Activated naive CD4-positive, alpha-beta T cell treated with anti-CD3 and anti-CD28 coated beads, Interleukin-2, amount 50 U/mL, for 72 hours (primary cell): ENCODE data around the gene AGAP1. TPM values are rescaled to one million over a fixed set of nuclear protein-coding genes. Genes with fewer than 3 reads are reported as not detected.

Experiments
- ATAC-seq, 2 donors: fragments of 150-1000 bp; cut with Tn5 transposase; 2 replicates each; pipeline ENCODE4 v1.10.0; 2021; ENCODE audit warnings: mild to moderate bottlenecking in 2 of 2, moderate library complexity in 2 of 2
- DNase-seq, 2 donors: peaks; one replicate each; pipeline ENCODE4 v3.0.0; 2021 to 2022; ENCODE audit warnings: low spot score in 2 of 2
- H3K27ac Mint-ChIP-seq, 2 donors: one replicate each; pipeline ENCODE4 v1.8.0; 2022; ENCODE audit warnings: mild to moderate bottlenecking in 2 of 2, mixed read lengths in 2 of 2
- H3K36me3 Mint-ChIP-seq, 2 donors: one replicate each; pipeline ENCODE4 v1.8.0; 2022; ENCODE audit warnings: mixed read lengths in 2 of 2
- H3K9me3 Mint-ChIP-seq, 2 donors: one replicate each; pipeline ENCODE4 v1.8.0; 2022; ENCODE audit warnings: mixed read lengths in 2 of 2
- total RNA-seq, 2 donors: library from RNA; stranded (reverse); gene quantifications; one replicate each; pipeline ENCODE4 v1.2.3, GENCODE V29; 2022

Gene AGAP1
- total RNA-seq, 2 donors from 2014 or later = 0.48 to 7.2 TPM

- H3K27ac Mint-ChIP-seq = no peak overlapping the region
- H3K9me3 Mint-ChIP-seq = no peaks in the 10 kb centered on the region
- DNase-seq = no peak
- H3K36me3 Mint-ChIP-seq = no peaks in the 10 kb centered on the region
- no peak for ATAC-seq
Measured at GRCh38 chr2:235670974-235671787, 177.3 kb downstream of the AGAP1 start.

DNA sequence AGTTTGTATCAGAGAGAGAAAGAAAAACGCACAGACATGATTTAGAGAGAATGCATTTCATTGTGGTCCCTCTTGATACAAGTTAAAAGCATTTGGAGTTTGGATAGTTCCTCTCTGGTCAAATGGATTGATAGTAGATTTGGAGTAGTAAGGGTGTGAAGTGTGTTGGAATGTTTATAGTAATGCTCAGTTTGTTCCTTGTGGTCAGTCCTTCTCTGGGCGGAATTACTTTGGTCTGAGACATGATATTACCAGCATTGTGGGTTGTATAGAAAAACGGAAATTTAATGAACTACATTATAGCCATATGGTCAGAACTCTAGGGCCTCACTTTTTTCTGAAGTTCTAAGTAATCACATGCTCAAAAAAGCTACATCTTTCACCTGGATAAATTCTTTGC is 178.9 kb downstream of the AGAP1 start:
- H3K36me3 Mint-ChIP-seq = no peaks in the 10 kb centered on the region
- H3K27ac Mint-ChIP-seq = no peak overlapping the region
- ATAC-seq (no peak), DNase-seq (no peak)
- no peaks in the 10 kb centered on the region for H3K9me3 Mint-ChIP-seq

DNA sequence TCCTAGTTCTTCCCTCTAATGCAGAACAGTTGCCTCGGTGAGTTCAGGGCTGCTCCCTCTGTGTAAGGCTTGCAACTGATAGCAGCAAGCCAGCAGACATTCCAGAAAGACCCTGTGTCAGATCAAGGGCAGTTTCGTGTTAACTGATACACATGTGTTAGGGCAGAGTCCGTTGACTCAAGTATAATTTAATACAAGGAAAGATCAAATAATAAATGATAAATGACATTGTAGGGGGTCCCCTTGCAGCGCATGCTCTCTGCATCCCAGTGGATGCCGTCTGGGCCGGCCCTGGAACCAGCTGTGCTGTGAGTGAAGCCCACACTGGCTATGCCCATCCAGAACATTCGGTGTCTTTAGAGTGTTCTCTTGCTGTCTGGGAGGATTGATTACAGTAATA is 180.3 kb downstream of the AGAP1 start:
- no peaks in the 10 kb centered on the region for H3K9me3 Mint-ChIP-seq
- H3K36me3 Mint-ChIP-seq = no peaks in the 10 kb centered on the region
- no peak for ATAC-seq

GRCh38 chr2:235674812-235675211 is 181.0 kb downstream of the AGAP1 start:
- DNase-seq (no peak), ATAC-seq (no peak)
- Mint-ChIP-seq H3K9me3 (no peaks in the 10 kb centered on the region), H3K36me3 (no peaks in the 10 kb centered on the region), H3K27ac (no peak overlapping the region)

More for the DNA sequence above, 180.3 kb downstream of the AGAP1 start:
- H3K27ac Mint-ChIP-seq = no peak overlapping the region
- no peak for DNase-seq

DNA sequence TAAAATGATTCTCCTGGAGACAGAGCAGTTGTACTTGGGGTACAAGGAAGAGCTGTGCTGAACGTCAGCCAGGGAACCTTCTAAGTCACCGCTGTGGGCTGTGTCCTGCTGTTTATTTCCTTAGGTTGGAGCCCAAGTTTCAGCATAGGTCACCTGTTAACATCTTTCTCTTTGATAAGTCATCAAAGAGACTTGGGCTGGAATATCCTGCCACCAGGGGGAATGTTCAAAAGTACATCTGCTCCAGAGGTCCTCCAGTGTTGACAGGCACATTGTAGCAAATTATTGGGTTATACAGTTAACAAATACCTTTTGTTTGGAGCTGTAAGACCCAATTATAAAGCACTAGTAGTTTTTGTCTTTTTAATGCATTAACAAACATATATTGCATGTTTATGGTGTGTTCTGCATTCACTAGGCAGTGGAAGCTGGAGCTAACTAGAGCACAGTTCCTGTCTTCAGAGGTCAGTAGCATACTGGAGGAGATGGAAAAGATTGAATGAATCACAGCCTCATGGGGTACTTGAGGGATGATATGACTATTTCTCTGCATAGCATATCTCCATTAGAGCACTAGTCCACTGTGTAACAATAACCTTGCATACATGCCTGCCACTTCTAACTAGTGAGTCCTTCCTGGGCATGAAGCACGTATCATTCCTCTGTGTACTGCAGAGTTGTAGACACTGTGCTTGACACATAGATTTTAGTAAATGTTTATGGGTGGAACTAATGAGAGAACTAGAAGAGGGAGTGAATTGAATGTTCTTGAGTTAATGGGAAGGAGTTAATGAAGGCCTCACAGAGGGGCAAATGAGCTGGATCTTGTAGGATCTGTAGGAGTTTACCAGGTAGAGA is 182.1 kb downstream of the AGAP1 start:
- no peaks in the 10 kb centered on the region for H3K9me3 Mint-ChIP-seq
- H3K27ac Mint-ChIP-seq = no peak overlapping the region
- ATAC-seq (no peak), DNase-seq (no peak)
- no peaks in the 10 kb centered on the region for H3K36me3 Mint-ChIP-seq

- H3K36me3 Mint-ChIP-seq = no peaks in the 10 kb centered on the region
- no peak for DNase-seq
- no peak overlapping the region for H3K27ac Mint-ChIP-seq
- no peak for ATAC-seq
- H3K9me3 Mint-ChIP-seq = no peaks in the 10 kb centered on the region
Measured at GRCh38 chr2:235676536-235676799, 182.6 kb downstream of the AGAP1 start.

- Mint-ChIP-seq H3K9me3 (no peaks in the 10 kb centered on the region), H3K36me3 (no peaks in the 10 kb centered on the region), H3K27ac (no peak overlapping the region)
- DNase-seq (no peak), ATAC-seq (no peak)
Measured at GRCh38 chr2:235677276-235677788, 183.5 kb downstream of the AGAP1 start.

- Mint-ChIP-seq H3K9me3 (no peaks in the 10 kb centered on the region), H3K36me3 (no peaks in the 10 kb centered on the region), H3K27ac (no peak overlapping the region)
- ATAC-seq = no peak
- no peak for DNase-seq
Measured at GRCh38 chr2:235677937-235678336, 184.1 kb downstream of the AGAP1 start.

DNA sequence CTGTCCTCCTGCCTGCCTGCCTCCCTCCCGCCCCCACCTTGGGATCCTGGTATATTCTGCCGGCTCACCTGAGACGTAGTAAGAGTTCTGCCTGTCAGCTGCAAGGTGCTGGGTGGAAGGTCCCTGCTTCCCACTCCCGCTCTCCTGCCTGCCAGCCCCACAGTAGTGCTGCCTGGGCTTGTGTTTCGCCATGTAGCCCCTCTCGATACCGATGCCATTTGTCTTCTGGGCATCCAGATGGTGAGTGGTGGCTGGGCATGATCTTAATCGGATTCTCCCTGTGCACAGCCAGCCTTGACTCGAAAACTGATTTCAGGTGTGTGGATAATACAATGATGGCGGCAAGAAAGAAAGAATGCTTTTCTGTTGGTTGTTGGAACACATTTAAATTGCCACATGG is 184.9 kb downstream of the AGAP1 start:
- H3K9me3 Mint-ChIP-seq = no peaks in the 10 kb centered on the region
- H3K27ac Mint-ChIP-seq = no peak overlapping the region
- no peaks in the 10 kb centered on the region for H3K36me3 Mint-ChIP-seq
- ATAC-seq (no peak), DNase-seq (no peak)

DNA sequence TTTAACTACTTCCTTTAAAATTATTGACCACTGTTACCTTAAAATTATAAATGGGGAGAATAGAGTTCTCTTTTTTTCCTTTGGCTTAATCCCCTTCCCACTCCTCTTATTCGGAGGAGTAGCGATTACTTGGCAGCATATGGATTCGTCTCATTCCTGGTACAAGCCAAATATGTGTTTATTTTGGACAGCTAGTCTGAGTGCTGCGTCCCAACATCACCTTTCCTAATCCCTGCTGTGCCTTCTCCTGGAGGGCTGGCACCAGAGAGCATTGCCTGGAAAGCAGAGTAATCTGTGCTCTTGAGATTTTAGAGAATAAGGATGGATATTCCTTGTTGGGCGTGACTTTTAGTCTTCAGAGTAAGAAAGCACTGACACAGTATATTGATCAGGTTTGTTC is 185.6 kb downstream of the AGAP1 start:
- Mint-ChIP-seq H3K27ac (no peak overlapping the region), H3K36me3 (no peaks in the 10 kb centered on the region), H3K9me3 (no peaks in the 10 kb centered on the region)
- ATAC-seq (no peak), DNase-seq (no peak)

GRCh38 chr2:235685024-235685721 is 191.3 kb downstream of the AGAP1 start:
- no peak overlapping the region for H3K27ac Mint-ChIP-seq
- no peaks in the 10 kb centered on the region for H3K36me3 Mint-ChIP-seq
- ATAC-seq = no peak
- H3K9me3 Mint-ChIP-seq = no peaks in the 10 kb centered on the region
- DNase-seq = no peak

DNA sequence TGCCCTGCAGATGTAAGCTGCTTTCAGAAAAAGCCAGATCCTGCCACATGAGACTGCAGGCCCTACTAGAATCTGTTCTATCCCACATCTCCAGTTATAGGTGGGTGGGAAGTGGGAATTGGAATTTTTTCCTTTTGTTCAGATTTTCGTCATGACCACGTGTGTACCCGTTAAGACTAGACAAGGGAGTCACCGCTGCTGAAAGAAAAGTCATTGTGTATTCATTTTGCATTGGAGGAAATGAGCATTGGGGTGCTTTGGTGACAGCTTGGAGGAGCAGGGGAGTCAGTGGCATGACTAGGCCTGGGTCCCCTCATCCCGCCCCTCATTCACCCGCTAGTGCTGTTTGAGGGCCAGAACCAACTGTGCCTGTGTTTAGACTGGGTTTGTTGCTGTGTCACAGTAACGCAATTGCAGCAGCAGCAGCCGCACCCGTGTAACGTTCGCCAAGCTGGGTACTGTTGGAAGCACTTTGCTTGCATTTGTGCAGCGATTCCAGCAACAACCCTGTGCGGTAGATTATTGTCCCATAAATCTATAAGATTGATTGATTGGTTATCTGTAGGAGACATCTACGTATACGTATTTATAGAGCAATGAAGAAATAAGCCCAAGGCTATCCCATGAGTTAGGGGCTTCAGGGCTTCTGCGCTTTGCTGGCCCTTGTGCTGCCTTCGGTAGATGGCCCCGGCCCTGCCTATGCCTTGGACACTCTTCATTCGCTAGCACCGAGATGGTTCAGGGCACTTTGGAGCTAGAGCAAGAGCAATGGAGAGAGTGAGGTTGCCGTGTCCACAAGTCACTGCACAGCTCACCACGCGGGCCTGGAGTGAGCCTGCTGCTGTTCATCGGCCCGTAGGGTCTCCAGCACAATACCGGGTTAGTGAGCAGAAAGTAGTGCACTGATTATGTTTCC is 194.9 kb downstream of the AGAP1 start:
- Mint-ChIP-seq H3K9me3 (no peaks in the 10 kb centered on the region), H3K36me3 (no peaks in the 10 kb centered on the region), H3K27ac (no peak overlapping the region)
- no peak for DNase-seq
- no peak for ATAC-seq

GRCh38 chr2:235689427-235689853 is 195.6 kb downstream of the AGAP1 start:
- Mint-ChIP-seq H3K9me3 (no peaks in the 10 kb centered on the region), H3K36me3 (no peaks in the 10 kb centered on the region), H3K27ac (no peak overlapping the region)
- DNase-seq (no peak), ATAC-seq (no peak)

DNA sequence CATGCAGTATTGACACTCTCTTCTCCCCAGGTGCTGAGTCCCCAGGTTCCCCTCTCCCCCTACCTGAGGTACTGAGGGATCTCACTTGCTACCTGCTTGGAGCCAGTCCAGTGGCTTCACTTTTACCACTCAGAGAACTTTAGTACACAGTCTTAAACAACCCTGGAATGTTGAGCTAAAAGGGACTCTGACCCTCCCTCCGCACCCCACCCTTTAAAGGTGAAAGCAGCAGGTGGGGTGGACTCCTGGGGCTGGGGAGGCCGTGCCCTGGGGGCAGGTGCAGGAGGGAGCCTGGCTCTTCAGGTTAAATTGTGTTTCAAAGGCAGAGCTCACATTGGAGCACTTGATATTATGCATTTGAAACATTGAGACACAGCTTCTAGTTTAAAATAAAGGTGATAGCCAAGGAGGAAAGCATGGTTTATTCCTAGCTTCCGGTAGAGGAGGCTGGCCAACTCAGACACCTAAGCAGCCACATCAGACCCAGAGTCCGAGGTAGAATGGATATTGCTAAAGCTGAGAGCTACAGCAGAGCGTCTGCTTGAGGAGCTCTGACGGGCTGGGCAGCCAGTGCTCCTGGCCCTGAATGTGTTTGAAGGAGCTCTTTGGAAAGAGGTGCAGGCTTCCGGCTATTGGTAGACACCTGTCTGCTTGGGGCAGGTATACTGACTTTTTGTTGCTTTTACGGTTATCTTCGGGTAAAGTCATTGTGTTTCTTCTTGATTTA is 196.4 kb downstream of the AGAP1 start:
- H3K9me3 Mint-ChIP-seq = no peaks in the 10 kb centered on the region

GRCh38 chr2:235690809-235691450 is 197.1 kb downstream of the AGAP1 start:
- Mint-ChIP-seq H3K9me3 (no peaks in the 10 kb centered on the region), H3K36me3 (no peaks in the 10 kb centered on the region), H3K27ac (no peak overlapping the region)
- DNase-seq (no peak), ATAC-seq (no peak)

More for the DNA sequence above, 196.4 kb downstream of the AGAP1 start:
- DNase-seq (no peak), ATAC-seq (no peak)
- Mint-ChIP-seq H3K27ac (no peak overlapping the region), H3K36me3 (no peaks in the 10 kb centered on the region)
